ENCODE results near the gene KCTD10.

GRCh38 chr12:109512608-109513007 is 35.5 kb upstream of the KCTD10 start:
- TF ChIP-seq, protein P1, sequence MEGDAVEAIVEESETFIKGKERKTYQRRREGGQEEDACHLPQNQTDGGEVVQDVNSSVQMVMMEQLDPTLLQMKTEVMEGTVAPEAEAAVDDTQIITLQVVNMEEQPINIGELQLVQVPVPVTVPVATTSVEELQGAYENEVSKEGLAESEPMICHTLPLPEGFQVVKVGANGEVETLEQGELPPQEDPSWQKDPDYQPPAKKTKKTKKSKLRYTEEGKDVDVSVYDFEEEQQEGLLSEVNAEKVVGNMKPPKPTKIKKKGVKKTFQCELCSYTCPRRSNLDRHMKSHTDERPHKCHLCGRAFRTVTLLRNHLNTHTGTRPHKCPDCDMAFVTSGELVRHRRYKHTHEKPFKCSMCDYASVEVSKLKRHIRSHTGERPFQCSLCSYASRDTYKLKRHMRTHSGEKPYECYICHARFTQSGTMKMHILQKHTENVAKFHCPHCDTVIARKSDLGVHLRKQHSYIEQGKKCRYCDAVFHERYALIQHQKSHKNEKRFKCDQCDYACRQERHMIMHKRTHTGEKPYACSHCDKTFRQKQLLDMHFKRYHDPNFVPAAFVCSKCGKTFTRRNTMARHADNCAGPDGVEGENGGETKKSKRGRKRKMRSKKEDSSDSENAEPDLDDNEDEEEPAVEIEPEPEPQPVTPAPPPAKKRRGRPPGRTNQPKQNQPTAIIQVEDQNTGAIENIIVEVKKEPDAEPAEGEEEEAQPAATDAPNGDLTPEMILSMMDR (IDR thresholded peaks at IDR 0.05) = no peak
- TF ChIP-seq POLR2AphosphoS5 (IDR thresholded peaks at IDR 0.05) (no peak), POLR2A (IDR thresholded peaks at IDR 0.05) (no peak)
